ENCODE data around the gene RAB3C.

The RAB3C gene

DNA sequence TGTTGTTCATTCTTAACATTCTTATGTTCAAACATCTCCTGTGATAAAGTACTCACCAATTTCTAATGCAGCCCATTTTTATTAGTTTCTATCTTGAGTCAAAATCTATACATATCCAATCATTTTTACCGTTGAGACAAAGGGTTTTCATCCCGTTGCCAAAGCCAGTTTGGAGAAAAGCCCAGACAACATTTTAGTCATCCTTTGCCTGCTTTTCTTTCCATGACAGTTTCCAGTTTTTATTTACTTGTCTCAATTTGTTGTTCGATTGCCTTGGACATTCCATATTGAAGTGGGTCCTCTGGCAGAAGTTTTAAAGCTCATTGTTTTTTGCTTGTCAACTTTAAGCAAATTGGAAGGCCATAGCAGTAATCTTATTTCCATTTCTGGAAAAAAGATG is 123.9 kb downstream of the RAB3C start:
- TF ChIP-seq, protein P1, sequence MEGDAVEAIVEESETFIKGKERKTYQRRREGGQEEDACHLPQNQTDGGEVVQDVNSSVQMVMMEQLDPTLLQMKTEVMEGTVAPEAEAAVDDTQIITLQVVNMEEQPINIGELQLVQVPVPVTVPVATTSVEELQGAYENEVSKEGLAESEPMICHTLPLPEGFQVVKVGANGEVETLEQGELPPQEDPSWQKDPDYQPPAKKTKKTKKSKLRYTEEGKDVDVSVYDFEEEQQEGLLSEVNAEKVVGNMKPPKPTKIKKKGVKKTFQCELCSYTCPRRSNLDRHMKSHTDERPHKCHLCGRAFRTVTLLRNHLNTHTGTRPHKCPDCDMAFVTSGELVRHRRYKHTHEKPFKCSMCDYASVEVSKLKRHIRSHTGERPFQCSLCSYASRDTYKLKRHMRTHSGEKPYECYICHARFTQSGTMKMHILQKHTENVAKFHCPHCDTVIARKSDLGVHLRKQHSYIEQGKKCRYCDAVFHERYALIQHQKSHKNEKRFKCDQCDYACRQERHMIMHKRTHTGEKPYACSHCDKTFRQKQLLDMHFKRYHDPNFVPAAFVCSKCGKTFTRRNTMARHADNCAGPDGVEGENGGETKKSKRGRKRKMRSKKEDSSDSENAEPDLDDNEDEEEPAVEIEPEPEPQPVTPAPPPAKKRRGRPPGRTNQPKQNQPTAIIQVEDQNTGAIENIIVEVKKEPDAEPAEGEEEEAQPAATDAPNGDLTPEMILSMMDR (IDR thresholded peaks at IDR 0.05), result no peak

DNA sequence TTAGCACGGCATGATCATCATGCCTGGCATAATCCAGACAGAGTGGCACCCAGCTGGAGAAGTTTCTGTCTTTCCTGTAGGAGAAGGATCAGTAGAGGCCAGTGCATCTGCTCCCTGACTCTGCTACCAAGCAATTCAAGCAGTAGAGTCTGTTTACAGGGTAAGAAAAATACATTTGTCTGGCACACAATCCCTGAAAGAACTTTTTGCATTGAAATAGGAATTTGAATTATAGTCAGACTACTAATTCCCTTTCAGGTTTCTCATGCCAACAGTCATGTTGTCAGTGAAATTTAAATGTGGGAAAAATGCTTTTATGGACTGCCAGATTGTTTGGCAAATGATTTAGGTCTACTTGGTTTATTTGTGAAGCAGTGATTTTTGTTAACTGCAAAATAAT is 125.6 kb downstream of the RAB3C start:
- TF ChIP-seq, protein P1 (IDR thresholded peaks at IDR 0.05), result no peak

DNA sequence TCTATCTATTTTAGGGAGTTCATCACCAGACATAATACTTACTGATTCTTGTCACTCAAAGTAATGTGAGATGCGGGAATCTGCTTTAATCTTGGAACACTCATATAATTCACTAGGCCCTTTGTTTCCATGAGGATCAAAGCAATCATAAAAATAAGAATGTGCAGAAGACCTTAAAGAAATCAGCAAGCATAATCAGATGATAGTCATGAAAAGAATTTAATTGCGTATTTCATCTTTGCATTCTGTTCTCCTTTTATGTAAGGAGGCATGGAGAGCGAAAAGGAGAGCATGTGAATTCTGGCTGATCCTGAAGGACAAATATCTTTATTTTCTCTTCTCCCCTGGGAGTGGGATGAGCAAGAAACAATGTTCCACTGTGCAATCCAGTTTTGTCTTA is 128.0 kb downstream of the RAB3C start:
- TF ChIP-seq, protein P1 (IDR thresholded peaks at IDR 0.05), result no peak

DNA sequence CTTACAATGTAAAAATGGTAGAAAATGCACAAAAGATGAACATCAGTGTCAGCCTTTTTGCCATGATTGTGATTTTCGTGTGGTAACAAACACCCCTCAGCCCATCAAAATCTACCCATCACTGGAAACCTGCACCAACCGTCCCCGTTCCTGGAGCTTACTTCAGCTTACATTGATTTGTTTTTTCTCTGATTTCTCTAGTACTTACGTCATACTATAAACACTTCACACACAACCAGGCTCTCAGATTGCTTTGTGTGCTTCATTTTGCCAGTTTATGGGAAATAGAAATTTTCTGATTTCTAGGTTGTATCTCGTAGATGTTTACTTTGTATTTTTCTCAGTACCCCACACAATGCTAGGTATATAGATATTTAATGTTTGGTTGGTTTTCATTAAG is 129.1 kb downstream of the RAB3C start:
- TF ChIP-seq, protein P1 (IDR thresholded peaks at IDR 0.05), result no peak

DNA sequence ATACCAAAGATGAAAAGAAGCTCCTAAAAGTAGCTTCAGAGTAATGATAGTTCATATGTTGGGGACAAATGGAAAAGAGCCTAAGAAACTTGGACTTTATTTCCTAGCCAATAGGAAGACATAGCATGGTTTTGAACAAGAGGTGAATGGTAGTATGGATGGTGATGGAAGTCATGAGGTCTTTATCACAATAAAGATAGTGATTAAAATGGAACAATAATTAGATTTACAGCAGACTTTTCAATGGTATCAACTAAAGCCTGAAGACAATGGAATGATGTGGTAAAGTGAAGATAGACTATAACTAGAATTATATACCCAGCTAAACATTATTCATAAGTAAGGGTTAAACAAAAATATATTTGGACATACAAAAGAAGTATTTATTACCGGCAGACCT is 131.2 kb downstream of the RAB3C start:
- TF ChIP-seq, protein P1 (IDR thresholded peaks at IDR 0.05), result no peak

DNA sequence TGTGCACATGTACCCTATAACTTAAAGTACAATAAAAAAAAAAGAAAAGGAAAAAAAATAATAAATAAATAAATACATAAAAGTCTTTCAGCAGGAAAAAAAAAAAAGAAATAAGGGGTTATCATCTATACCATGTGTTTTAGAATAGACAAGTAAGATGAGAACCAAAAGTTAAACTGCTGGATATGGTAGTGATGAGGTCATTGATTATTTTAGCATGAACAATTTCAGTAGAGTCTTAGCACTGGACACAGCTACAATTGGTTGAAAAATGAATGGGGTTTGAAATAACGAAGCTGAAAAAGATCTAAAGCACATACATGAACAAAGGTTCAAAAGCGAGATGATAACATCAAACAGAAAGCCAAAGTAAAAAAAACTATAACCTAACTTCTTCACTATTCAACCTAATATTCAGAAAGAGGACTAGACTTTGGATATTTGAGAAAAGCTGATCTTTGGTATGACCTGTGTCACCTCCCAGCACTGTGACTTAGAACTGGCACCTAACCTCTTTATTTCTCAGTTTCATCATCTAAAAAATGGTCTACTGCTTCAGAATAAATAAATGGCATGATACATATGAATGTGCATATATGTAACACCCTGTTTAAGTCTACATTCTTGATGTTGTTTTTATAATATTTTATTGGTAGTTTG is 133.3 kb downstream of the RAB3C start:
- TF ChIP-seq, protein P1 (IDR thresholded peaks at IDR 0.05), result no peak

DNA sequence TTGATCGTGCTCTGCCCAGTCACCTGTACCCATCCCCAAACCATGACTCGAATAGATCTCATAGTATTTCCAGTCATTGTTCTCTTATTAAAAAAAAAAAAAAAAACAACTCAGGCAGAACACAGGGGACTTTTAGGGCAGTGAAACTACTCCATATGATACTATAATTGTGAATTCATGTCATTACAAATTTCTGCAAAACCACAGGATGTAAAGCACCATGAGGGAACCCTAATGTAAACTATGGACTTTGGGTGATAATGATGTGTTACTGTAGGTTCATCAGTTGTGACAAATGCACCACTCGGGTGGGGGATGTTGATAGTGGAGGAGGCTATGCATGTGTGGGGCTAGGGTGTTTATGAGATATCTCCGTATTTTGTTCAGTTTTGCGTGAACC is 133.8 kb downstream of the RAB3C start:
- TF ChIP-seq, protein P1 (IDR thresholded peaks at IDR 0.05), result no peak
